GM19099 (cell line): Measurements from ENCODE around the gene DCAF11.

Experiments used
- POLR2A ChIP-seq: IDR thresholded peaks from 3 replicates; pipeline ENCODE4 v1.6.1; 2011; ENCODE audit warnings: low read depth; ENCODE audit not compliant: insufficient read length; ENCODE audit errors: extremely low read depth

The DCAF11 gene

GRCh38 chr14:24165785-24166184 lies 51.2 kb downstream of the DCAF11 start:
- TF ChIP-seq POLR2A = no peak

- TF ChIP-seq POLR2A = no peak
Measured at GRCh38 chr14:24167469-24168114, 53.0 kb downstream of the DCAF11 start.

- peak; percentile 20 for TF ChIP-seq POLR2A
Measured at GRCh38 chr14:24171422-24172260, 57.1 kb downstream of the DCAF11 start, which contains the start of gene REC8. Gene REC8, plus strand, starts transcription at chr14:24172080. Its CDS starts 473 bp downstream, at chr14:24172553.

- no peak for TF ChIP-seq POLR2A
Measured at GRCh38 chr14:24172261-24172860, 57.8 kb downstream of the DCAF11 start.

- TF ChIP-seq POLR2A = peak; percentile 25
Measured at GRCh38 chr14:24172871-24173281, 58.3 kb downstream of the DCAF11 start.
